HCT116 (cell line): Measurements from ENCODE around the gene ZSWIM8. TPM values are rescaled to one million over a fixed set of nuclear protein-coding genes. Genes with fewer than 3 reads are reported as not detected.

ENCODE experiments used
- YY1 ChIP-seq: IDR thresholded peaks from 2 replicates; pipeline ENCODE4 v1.6.1; 2011; ENCODE audit warnings: low read length, low read depth, moderate library complexity, mild to moderate bottlenecking; ENCODE audit not compliant: insufficient replicate concordance; ENCODE audit errors: extremely low read depth
- total RNA-seq: library from RNA; stranded (reverse); gene quantifications from one replicate; pipeline ENCODE4 v1.2.1, GENCODE V29; 2021; ENCODE audit not compliant: unreplicated experiment

Gene ZSWIM8
- total RNA-seq, 1 experiment from 2014 or later = 49.9 TPM

DNA sequence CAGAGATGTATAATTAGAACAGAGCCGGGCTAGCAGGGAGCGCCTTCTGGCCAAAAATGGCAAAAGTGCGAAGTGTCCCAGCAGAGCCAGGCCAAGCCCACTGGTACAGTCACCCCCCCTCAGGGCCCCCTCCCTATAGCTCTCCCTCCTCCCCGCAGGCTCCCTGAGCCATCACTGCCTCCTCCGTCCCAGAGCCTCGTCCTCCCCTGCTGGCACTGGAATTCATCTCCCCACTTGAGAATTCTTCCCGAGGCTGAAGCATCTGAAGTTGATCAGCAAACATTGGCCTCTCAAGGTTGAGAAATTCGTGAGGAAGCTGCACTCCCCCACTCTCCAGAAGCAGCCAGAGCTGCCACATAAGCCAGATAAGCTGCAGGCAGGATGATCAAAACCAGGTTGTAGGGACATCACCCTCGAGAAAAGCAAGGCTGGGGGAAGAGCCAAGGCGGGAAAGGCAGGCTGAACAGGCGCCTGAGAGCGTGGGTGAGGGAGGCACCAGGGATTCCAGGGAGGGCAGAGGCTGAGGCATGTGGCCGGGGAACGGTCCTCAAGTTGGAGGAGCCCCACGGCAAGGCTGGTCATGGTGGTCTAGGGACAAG is 65.6 kb downstream of the ZSWIM8 start (continued):
- no peak for TF ChIP-seq YY1

Other genes with a start within 250 kb of the ZSWIM8 start
- gene USP54, start 194.3 kb upstream of the ZSWIM8 start, total RNA-seq = 28.0 TPM
- gene MYOZ1, start 144.1 kb upstream of the ZSWIM8 start, total RNA-seq = not detected
- 0.10 TPM for gene SYNPO2L, start 129.6 kb upstream of the ZSWIM8 start, total RNA-seq
- 7.5 TPM for gene AGAP5, start 87.5 kb upstream of the ZSWIM8 start, total RNA-seq
- 60.9 TPM for gene SEC24C, start 41.2 kb upstream of the ZSWIM8 start, total RNA-seq
- 36.6 TPM for gene CHCHD1, start 3.6 kb upstream of the ZSWIM8 start, total RNA-seq
- gene NDST2, start 26.0 kb downstream of the ZSWIM8 start, total RNA-seq = 21.8 TPM
- 28.3 TPM for gene CAMK2G, start 88.9 kb downstream of the ZSWIM8 start, total RNA-seq
- gene PLAU, start 125.5 kb downstream of the ZSWIM8 start, total RNA-seq = 60.3 TPM
- 106 TPM for gene VCL, start 212.5 kb downstream of the ZSWIM8 start, total RNA-seq